SU-DHL-6 (cell line): ENCODE results near the gene PLPP7.
A peak's percentile ranks its signal among the peaks of the same experiment; 100 is the strongest.

ENCODE experiments used
- H2AFZ ChIP-seq: fragments of 200-600 bp; sonication (generic); 2 replicates; pipeline ENCODE4 v1.6.1; 2014; ENCODE audit warnings: low read depth, mild to moderate bottlenecking, moderate library complexity, mixed read lengths, antibody characterized with exemption, low read length; ENCODE audit not compliant: severe bottlenecking
- H3F3A ChIP-seq: fragments of 200-600 bp; shearing (Covaris generic); 2 replicates; pipeline ENCODE4 v1.6.0; 2016; ENCODE audit warnings: antibody characterized with exemption, mild to moderate bottlenecking; ENCODE audit not compliant: insufficient read depth
- H3K27ac ChIP-seq: fragments of 200-600 bp; sonication (generic); 2 replicates; pipeline ENCODE4 v1.5.1; 2016; ENCODE audit warnings: low read depth, mild to moderate bottlenecking, low read length, moderate library complexity, mixed read lengths
- H3K27me3 ChIP-seq: fragments of 200-600 bp; sonication (generic), shearing (Covaris generic); 2 replicates; pipeline ENCODE4 v1.6.0; 2014; ENCODE audit warnings: mild to moderate bottlenecking, low read length
- H3K36me3 ChIP-seq: fragments of 200-600 bp; sonication (generic); 2 replicates; pipeline ENCODE4 v1.6.1; 2014; ENCODE audit warnings: mild to moderate bottlenecking, low read length, mixed read lengths
- H3K4me2 ChIP-seq: fragments of 300-600, 200-600 bp; shearing (Covaris generic), sonication (generic); 2 replicates; pipeline ENCODE4 v1.6.0; 2014; ENCODE audit warnings: low read length, low read depth, mild to moderate bottlenecking; ENCODE audit not compliant: poor library complexity, severe bottlenecking
- H3K4me3 ChIP-seq: fragments of 200-600 bp; sonication (generic); 2 replicates; pipeline ENCODE4 v1.5.1; 2014; ENCODE audit warnings: antibody characterized with exemption, low read length, mild to moderate bottlenecking, mixed read lengths; ENCODE audit not compliant: insufficient read depth, poor library complexity, severe bottlenecking
- H3K79me2 ChIP-seq: fragments of 200-600 bp; sonication (generic); 2 replicates; pipeline ENCODE4 v1.6.1; 2014; ENCODE audit warnings: mild to moderate bottlenecking, low read length, moderate library complexity; ENCODE audit not compliant: insufficient read depth
- H3K9ac ChIP-seq: fragments of 200-600 bp; sonication (generic); 2 replicates; pipeline ENCODE4 v1.7.0; 2014; ENCODE audit warnings: mild to moderate bottlenecking, low read length
- H3K9me2 ChIP-seq: fragments of 200-600 bp; sonication (generic); replicated peaks from 2 replicates; pipeline ENCODE4 v1.6.1; 2014; ENCODE audit warnings: low read length; ENCODE audit not compliant: insufficient read depth
- H3K9me3 ChIP-seq: fragments of 200-600 bp; sonication (generic); 2 replicates; pipeline ENCODE4 v1.6.1; 2014; ENCODE audit warnings: low read length, mixed read lengths; ENCODE audit not compliant: insufficient read depth
- H4K20me1 ChIP-seq: fragments of 200-600 bp; sonication (generic); 2 replicates; pipeline ENCODE4 v1.6.1; 2014; ENCODE audit warnings: low read depth, mild to moderate bottlenecking, antibody characterized with exemption, low read length, moderate library complexity, mixed read lengths
- CTCF ChIP-seq: fragments of 200-600 bp; sonication (generic); IDR thresholded peaks from one replicate; pipeline ENCODE4 v1.5.1; 2017; ENCODE audit warnings: antibody characterized with exemption, mild to moderate bottlenecking, low read length, moderate library complexity; ENCODE audit not compliant: insufficient read depth, poor library complexity, severe bottlenecking
- EZH2phosphoT487 ChIP-seq: fragments of 200-600 bp; sonication (generic), shearing (Covaris generic); conservative IDR thresholded peaks from 2 replicates; pipeline ENCODE4 v1.6.1; 2018; ENCODE audit warnings: mild to moderate bottlenecking, antibody characterized with exemption, low read length, moderate library complexity, mixed read lengths

The PLPP7 gene

GRCh38 chr9:131276094-131276888 lies 13.2 kb upstream of the PLPP7 start, which contains the start of gene FAM78A:
TSS of gene FAM78A (minus strand) at chr9:131276510. CDS start at chr9:131276179, 331 bp downstream.
- H3K27me3 ChIP-seq, result no peaks in the 10 kb centered on the region
- peak within 1 kb of the TSS; percentile 46 for H3K27ac ChIP-seq

GRCh38 chr9:131276891-131277286 lies 12.6 kb upstream of the PLPP7 start:
- H3K4me3 ChIP-seq, result peak overlapping the region; percentile 63
- no peaks in the 10 kb centered on the region for H3K9me3 ChIP-seq
- H3K27ac ChIP-seq, result no peak overlapping the region
- H4K20me1 ChIP-seq, result no peaks in the 10 kb centered on the region
- H3K27me3 ChIP-seq, result no peaks in the 10 kb centered on the region
- no peak for TF ChIP-seq CTCF
- TF ChIP-seq EZH2phosphoT487, result no peak
- H3K9ac ChIP-seq, result peak overlapping the region; percentile 64
- H3K36me3 ChIP-seq, result no peaks in the 10 kb centered on the region
- H3K9me2 ChIP-seq, result no peaks in the 10 kb centered on the region
- peak overlapping the region; percentile 61 for H2AFZ ChIP-seq
- H3K79me2 ChIP-seq, result peaks cover 13% of the 10 kb centered on the region; the same call in 1 of the 2 replicates
- peak overlapping the region; percentile 67 for H3K4me2 ChIP-seq
- peaks cover 8% of the 10 kb centered on the region; the same call in 1 of the 2 replicates for H3F3A ChIP-seq

More at GRCh38 chr9:131276094-131276888, 13.2 kb upstream of the PLPP7 start, which contains the start of gene FAM78A:
- Histone ChIP-seq H3K36me3 (no peaks in the 10 kb centered on the region), H3F3A (peaks cover 8% of the 10 kb centered on the region; the same call in 1 of the 2 replicates), H3K9me3 (no peaks in the 10 kb centered on the region), H3K9me2 (no peaks in the 10 kb centered on the region), H3K4me2 (peak within 1 kb of the TSS; percentile 67), H3K79me2 (peaks cover 13% of the 10 kb centered on the region; the same call in 1 of the 2 replicates), H2AFZ (peak within 1 kb of the TSS; percentile 61), H3K4me3 (peak within 1 kb of the TSS; percentile 63), H3K9ac (peak within 1 kb of the TSS; percentile 64), H4K20me1 (no peaks in the 10 kb centered on the region)
- TF ChIP-seq EZH2phosphoT487 (no peak), CTCF (no peak)

- TF ChIP-seq CTCF (peak; percentile 9), EZH2phosphoT487 (no peak)
- peak overlapping the region; percentile 63 for H3K4me3 ChIP-seq
- H3K27me3 ChIP-seq, result no peaks in the 10 kb centered on the region
- no peaks in the 10 kb centered on the region for H4K20me1 ChIP-seq
- no peaks in the 10 kb centered on the region for H3K9me2 ChIP-seq
- H3K4me2 ChIP-seq, result peak overlapping the region; percentile 67
- H3F3A ChIP-seq, result peaks cover 8% of the 10 kb centered on the region; the same call in 1 of the 2 replicates
- H3K27ac ChIP-seq, result no peak overlapping the region
- H3K9me3 ChIP-seq, result no peaks in the 10 kb centered on the region
- no peaks in the 10 kb centered on the region for H3K36me3 ChIP-seq
- peaks cover 9% of the 10 kb centered on the region; the same call in 1 of the 2 replicates for H3K79me2 ChIP-seq
- peak overlapping the region; percentile 61 for H2AFZ ChIP-seq
- peak overlapping the region; percentile 64 for H3K9ac ChIP-seq
Measured at GRCh38 chr9:131277287-131277909, 12.1 kb upstream of the PLPP7 start.
